ENCODE results near the gene ZNRF1.

DNA sequence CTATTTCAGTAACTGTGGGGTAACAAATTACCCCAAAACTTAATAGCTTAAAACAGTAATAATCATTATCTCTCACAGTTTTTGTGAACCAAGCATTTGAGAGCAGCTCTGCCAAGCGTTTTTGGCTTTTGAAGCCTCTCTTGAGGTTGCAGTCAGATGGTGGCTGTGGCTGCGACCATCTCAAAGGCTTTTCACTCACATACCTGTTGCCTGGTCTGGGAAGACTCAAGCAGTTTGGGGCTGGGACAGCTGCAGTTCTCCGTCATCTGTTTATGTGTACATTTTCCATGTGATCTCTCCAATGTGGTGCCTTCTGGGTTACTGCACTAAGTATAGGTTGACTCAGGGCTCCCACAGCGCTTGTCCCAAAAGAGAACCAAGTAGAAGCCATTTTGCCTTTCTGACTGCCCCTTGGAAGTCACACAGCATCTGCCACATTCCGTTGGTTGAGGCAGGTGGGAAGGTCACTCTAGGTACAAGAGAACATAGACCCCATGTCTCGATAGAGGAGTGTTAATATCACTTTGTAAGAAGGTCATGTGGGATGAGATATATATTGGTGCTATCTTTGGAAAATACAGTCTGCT lies 68.1 kb downstream of the ZNRF1 start:
- TF ChIP-seq, protein P1, sequence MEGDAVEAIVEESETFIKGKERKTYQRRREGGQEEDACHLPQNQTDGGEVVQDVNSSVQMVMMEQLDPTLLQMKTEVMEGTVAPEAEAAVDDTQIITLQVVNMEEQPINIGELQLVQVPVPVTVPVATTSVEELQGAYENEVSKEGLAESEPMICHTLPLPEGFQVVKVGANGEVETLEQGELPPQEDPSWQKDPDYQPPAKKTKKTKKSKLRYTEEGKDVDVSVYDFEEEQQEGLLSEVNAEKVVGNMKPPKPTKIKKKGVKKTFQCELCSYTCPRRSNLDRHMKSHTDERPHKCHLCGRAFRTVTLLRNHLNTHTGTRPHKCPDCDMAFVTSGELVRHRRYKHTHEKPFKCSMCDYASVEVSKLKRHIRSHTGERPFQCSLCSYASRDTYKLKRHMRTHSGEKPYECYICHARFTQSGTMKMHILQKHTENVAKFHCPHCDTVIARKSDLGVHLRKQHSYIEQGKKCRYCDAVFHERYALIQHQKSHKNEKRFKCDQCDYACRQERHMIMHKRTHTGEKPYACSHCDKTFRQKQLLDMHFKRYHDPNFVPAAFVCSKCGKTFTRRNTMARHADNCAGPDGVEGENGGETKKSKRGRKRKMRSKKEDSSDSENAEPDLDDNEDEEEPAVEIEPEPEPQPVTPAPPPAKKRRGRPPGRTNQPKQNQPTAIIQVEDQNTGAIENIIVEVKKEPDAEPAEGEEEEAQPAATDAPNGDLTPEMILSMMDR (IDR thresholded peaks at IDR 0.05) = no peak
- TF ChIP-seq POLR2A (IDR thresholded peaks at IDR 0.05) = no peak
